Gastrocnemius medialis (tissue), 4 donors: ENCODE measurements around the gene LRP5. TPM values are rescaled to one million over a fixed set of nuclear protein-coding genes. Genes with fewer than 3 reads are reported as not detected.

ENCODE experiments used
- ATAC-seq, 2 donors: fragments of 150-250 bp; one replicate each; pipeline ENCODE4 v1.9.1; 2016
- DNase-seq, 2 donors: peaks; one replicate each; pipeline ENCODE4 v3.0.0-alpha.2; 2019
- H3K27ac ChIP-seq, 4 donors: fragments of 200-600 bp; sonication (generic); 1 replicate in 1 of 4; 2 replicates in 3 of 4; pipeline ENCODE4 v1.5.1; 2016 to 2018; ENCODE audit warnings: mild to moderate bottlenecking in 2 of 4, moderate library complexity in 1 of 4
- H3K27me3 ChIP-seq, 3 donors: fragments of 200-600 bp; sonication (generic) in 2 of 3; 1 replicate in 1 of 3; 2 replicates in 2 of 3; pipeline versions ENCODE4 v1.5.1 to v1.6.0; 2016 to 2019; ENCODE audit warnings: mild to moderate bottlenecking in 1 of 3, moderate library complexity in 1 of 3
- H3K36me3 ChIP-seq, 2 donors: fragments of 200-600 bp; sonication (generic) in 1 of 2; one replicate each; pipeline ENCODE4 v1.5.1; 2017 to 2018
- H3K4me1 ChIP-seq, 2 donors: fragments of 200-600 bp; sonication (generic) in 1 of 2; one replicate each; pipeline ENCODE4 v1.5.1; 2016 to 2017; ENCODE audit warnings: mild to moderate bottlenecking in 2 of 2
- H3K4me3 ChIP-seq, 4 donors: fragments of 200-600 bp; sonication (generic) in 3 of 4; 1 replicate in 1 of 4; 2 replicates in 3 of 4; pipeline ENCODE4 v1.5.1; 2016 to 2019; ENCODE audit warnings: mild to moderate bottlenecking in 2 of 4
- H3K9me3 ChIP-seq, 3 donors: fragments of 200-600 bp; sonication (generic) in 2 of 3; 1 replicate in 1 of 3; 2 replicates in 2 of 3; pipeline ENCODE4 v1.5.1; 2016 to 2019
- POLR2A ChIP-seq, 2 donors: fragments of 450-650 bp; IDR thresholded peaks; one replicate each; pipeline ENCODE4 v1.6.1; 2017; ENCODE audit warnings: antibody characterized with exemption in 2 of 2, mild to moderate bottlenecking in 2 of 2, moderate library complexity in 2 of 2
- in situ Hi-C, 4 donors: fragments of 200-750 bp; cut with MboI; loops; one replicate each; pipeline versions ENCODE4 v1.15.0 to v1.8.0; 2017; ENCODE audit warnings: low sequenced_read_pairs in 4 of 4
- intact Hi-C: fragments of 100-400 bp; cut with DNase I; formaldehyde crosslinking; loops from one replicate; pipeline ENCODE4 v1.15.1; 2023; ENCODE audit warnings: low total_unique reads
- total RNA-seq, 4 donors: library from RNA; depleted of rRNA; stranded (reverse); fragments of >200 nt; gene quantifications; one replicate each; pipeline versions ENCODE4 v1.1.0 to v1.2.3, GENCODE V29; 2016
- TF ChIP-seq, protein P1 (sequence below), 5 experiments: fragments of 450-650 bp in 3 of 5; fragments of 200-600 bp in 2 of 5; sonication (generic) in 2 of 5; IDR thresholded peaks in 4 of 5; conservative IDR thresholded peaks in 1 of 5; 1 replicate in 4 of 5; 2 replicates in 1 of 5; pipeline ENCODE4 v1.5.1; 2016 to 2019; ENCODE audit warnings: antibody characterized with exemption in 5 of 5, mild to moderate bottlenecking in 3 of 5, moderate library complexity in 3 of 5

The LRP5 gene
- total RNA-seq, 4 donors from 2014 or later: 3.7 to 12.3 (median 8.1) TPM

DNA sequence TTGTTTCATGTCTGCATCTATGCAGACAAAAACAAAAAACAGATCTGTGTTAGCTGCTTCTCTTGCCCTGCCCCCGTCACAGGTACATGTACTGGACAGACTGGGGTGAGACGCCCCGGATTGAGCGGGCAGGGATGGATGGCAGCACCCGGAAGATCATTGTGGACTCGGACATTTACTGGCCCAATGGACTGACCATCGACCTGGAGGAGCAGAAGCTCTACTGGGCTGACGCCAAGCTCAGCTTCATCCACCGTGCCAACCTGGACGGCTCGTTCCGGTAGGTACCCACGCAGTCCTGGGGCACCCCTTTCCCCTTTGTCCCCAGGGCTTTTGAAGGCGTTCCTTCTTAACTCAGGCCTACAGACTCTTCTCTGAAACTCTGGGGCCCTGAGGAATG is 45.2 kb downstream of the LRP5 start:
- no peak for DNase-seq
- H3K27ac ChIP-seq: no peak overlapping the region
- H3K4me1 ChIP-seq: peaks cover 16 to 18% of the 10 kb centered on the region in 2 donors
- no peak overlapping the region for H3K4me3 ChIP-seq
- H3K27me3 ChIP-seq: no peaks in the 10 kb centered on the region
- intact Hi-C loops: no loop called here
- peaks cover 0 to 5% of the 10 kb centered on the region in 2 donors for H3K36me3 ChIP-seq
- ATAC-seq: no peak
- TF ChIP-seq, protein P1, sequence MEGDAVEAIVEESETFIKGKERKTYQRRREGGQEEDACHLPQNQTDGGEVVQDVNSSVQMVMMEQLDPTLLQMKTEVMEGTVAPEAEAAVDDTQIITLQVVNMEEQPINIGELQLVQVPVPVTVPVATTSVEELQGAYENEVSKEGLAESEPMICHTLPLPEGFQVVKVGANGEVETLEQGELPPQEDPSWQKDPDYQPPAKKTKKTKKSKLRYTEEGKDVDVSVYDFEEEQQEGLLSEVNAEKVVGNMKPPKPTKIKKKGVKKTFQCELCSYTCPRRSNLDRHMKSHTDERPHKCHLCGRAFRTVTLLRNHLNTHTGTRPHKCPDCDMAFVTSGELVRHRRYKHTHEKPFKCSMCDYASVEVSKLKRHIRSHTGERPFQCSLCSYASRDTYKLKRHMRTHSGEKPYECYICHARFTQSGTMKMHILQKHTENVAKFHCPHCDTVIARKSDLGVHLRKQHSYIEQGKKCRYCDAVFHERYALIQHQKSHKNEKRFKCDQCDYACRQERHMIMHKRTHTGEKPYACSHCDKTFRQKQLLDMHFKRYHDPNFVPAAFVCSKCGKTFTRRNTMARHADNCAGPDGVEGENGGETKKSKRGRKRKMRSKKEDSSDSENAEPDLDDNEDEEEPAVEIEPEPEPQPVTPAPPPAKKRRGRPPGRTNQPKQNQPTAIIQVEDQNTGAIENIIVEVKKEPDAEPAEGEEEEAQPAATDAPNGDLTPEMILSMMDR (IDR thresholded peaks at IDR 0.05 in 4 of 5, conservative IDR thresholded peaks at IDR 0.05 in 1 of 5): no peak
- no peak for TF ChIP-seq POLR2A (IDR thresholded peaks at IDR 0.05)
- in situ Hi-C loops: no loop called here
- no peaks in the 10 kb centered on the region for H3K9me3 ChIP-seq

DNA sequence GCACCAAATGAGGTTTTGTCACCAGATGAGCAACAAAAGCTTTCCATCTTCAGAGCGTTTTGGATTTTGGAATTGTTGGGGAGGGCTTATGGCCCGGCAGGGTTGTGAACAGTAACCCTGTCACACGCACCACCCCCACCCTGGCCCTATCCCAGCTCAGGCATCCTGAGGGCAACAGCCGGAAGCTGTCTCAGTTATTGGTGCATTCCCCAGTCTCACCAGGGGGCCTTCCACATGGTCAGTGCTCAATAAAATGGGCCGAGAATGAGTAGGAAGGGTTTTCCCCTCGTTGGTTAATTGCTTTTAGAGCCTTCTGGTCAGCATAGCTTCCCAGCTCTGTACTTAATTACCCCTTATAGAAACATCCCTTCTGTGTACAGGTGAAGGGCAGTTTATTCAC is 46.0 kb downstream of the LRP5 start:
- no peak overlapping the region for H3K4me3 ChIP-seq
- H3K9me3 ChIP-seq: no peaks in the 10 kb centered on the region
- TF ChIP-seq, protein P1 (IDR thresholded peaks at IDR 0.05 in 4 of 5, conservative IDR thresholded peaks at IDR 0.05 in 1 of 5): no peak
- no peak for TF ChIP-seq POLR2A (IDR thresholded peaks at IDR 0.05)
- in situ Hi-C loops: no loop called here
- H3K36me3 ChIP-seq: peaks cover 0 to 5% of the 10 kb centered on the region in 2 donors
- ATAC-seq (no peak), DNase-seq (no peak)
- H3K27me3 ChIP-seq: no peaks in the 10 kb centered on the region
- no peak overlapping the region for H3K27ac ChIP-seq
- H3K4me1 ChIP-seq: peaks cover 16 to 18% of the 10 kb centered on the region in 2 donors
- intact Hi-C loops: no loop called here

DNA sequence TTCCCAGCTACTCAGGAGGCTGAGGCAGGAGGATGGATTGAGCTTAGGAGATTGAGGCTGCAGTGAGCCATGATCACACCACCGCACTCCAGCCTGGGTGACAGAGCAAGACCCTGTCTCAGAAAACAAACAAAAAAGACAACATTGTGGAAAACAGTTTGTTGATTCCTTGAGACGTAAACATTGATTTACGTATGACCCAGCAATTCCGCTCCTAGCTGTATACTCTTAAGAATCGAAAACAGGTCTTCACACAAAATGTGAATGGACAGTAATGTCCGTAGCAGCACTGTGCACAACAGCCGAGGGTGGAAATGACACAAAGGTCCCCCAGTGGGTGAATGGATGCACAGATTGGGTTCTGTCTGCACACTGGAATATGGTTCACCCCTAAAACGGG is 49.3 kb downstream of the LRP5 start:
- no peak for ATAC-seq
- in situ Hi-C loops (no loop called here), intact Hi-C loops (no loop called here)
- no peak overlapping the region for H3K4me3 ChIP-seq
- H3K27me3 ChIP-seq: no peaks in the 10 kb centered on the region
- H3K4me1 ChIP-seq: no peaks in the 10 kb centered on the region
- H3K36me3 ChIP-seq: peaks cover 0 to 10% of the 10 kb centered on the region in 2 donors
- no peak overlapping the region for H3K27ac ChIP-seq
- no peaks in the 10 kb centered on the region for H3K9me3 ChIP-seq
- no peak for DNase-seq
- no peak for TF ChIP-seq POLR2A (IDR thresholded peaks at IDR 0.05)
- TF ChIP-seq, protein P1 (IDR thresholded peaks at IDR 0.05 in 4 of 5, conservative IDR thresholded peaks at IDR 0.05 in 1 of 5): no peak

DNA sequence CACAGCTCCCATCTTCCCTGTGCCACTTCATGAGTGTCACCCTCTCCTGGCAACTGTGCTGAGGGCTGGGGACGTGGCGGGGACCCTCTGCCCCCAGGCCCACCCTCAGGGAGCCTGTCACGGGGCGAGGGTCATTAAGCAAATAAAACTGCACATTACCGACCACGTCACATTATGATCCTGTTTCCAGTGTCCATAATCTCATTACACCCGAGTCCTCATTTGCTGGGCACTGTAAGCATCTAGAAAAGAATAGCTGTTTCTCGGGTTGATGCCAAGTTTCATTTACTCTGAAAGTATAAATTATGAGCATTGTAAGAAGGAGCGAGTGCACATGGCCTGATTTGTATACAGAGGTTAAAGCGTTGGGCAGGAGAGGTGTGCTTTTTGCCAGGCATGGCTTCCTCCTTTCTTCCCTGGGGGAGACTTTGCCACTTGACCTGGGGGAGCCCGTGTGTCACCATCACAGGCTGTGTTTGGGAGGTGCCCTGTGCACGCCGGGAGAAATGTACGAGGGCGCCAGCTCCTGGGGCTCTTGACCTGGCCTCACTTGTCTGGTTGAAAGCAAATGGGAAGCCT is 50.5 kb downstream of the LRP5 start:
- TF ChIP-seq, protein P1 (IDR thresholded peaks at IDR 0.05 in 4 of 5, conservative IDR thresholded peaks at IDR 0.05 in 1 of 5): no peak
- no peak for TF ChIP-seq POLR2A (IDR thresholded peaks at IDR 0.05)
- Histone ChIP-seq H3K27ac (no peak overlapping the region), H3K27me3 (no peaks in the 10 kb centered on the region), H3K4me3 (no peak overlapping the region), H3K9me3 (no peaks in the 10 kb centered on the region), H3K36me3 (peaks cover 0 to 8% of the 10 kb centered on the region in 2 donors), H3K4me1 (no peaks in the 10 kb centered on the region)
- in situ Hi-C loops (no loop called here), intact Hi-C loops (no loop called here)
- no peak for ATAC-seq
- DNase-seq: no peak

DNA sequence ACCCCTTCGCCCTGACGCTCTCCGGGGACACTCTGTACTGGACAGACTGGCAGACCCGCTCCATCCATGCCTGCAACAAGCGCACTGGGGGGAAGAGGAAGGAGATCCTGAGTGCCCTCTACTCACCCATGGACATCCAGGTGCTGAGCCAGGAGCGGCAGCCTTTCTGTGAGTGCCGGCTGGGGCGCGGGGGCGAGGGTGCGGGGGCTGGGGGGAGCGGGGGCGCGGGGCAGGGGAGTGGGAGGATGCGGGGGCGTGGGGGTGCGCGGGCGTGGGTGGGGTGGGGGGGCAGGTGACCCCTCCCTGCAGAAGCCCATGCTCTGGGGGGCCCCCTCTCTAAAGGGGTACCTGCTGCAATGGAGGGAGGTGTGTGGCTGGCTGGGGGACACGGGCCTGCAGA is 51.4 kb downstream of the LRP5 start:
- no peak overlapping the region for H3K4me3 ChIP-seq
- DNase-seq: no peak
- H3K27me3 ChIP-seq: no peaks in the 10 kb centered on the region
- no peak overlapping the region for H3K27ac ChIP-seq
- no peak for ATAC-seq
- no peaks in the 10 kb centered on the region for H3K4me1 ChIP-seq
- H3K36me3 ChIP-seq: peaks cover 0 to 6% of the 10 kb centered on the region in 2 donors
- in situ Hi-C loops (no loop called here), intact Hi-C loops (no loop called here)
- no peaks in the 10 kb centered on the region for H3K9me3 ChIP-seq
- TF ChIP-seq, protein P1 (IDR thresholded peaks at IDR 0.05 in 4 of 5, conservative IDR thresholded peaks at IDR 0.05 in 1 of 5): no peak
- no peak for TF ChIP-seq POLR2A (IDR thresholded peaks at IDR 0.05)
